Measurements from ENCODE around the gene APOC3. TPM values are rescaled to one million over a fixed set of nuclear protein-coding genes. Genes with fewer than 3 reads are reported as not detected.

The APOC3 gene
- total and polyA plus RNA-seq, 12 donors = 0.12 to 0.64 TPM; not detected in 10

- Histone ChIP-seq H3K9me3 (no peaks in the 10 kb centered on the region), H3K36me3 (peaks cover 0 to 84% (median 23%) of the 10 kb centered on the region in 9 donors), H3K27me3 (no peaks in the 10 kb centered on the region), H3K27ac (peak overlapping the region in 3 of 10 donors; percentile 3 to 62 (median 58)), H3K4me3 (no peak overlapping the region), H3K4me1 (peaks cover 0 to 80% (median 30%) of the 10 kb centered on the region in 9 donors)
- ATAC-seq = no peak
- TF ChIP-seq CTCF (IDR thresholded peaks at IDR 0.05) = no peak
- no peak for DNase-seq
- 95 to 96% methylated on average over 11 of the region's 11 CpGs for WGBS, 2 donors
- intact Hi-C loops (cut with DNase I) = loop anchor here in 5 of 10 donors (5.0 to 10.0 kb wide), 4 partner anchors 36 to 359 kb away; partner anchors contain the start of genes APOA1 (in 1 of the 5), PCSK7 (in 1 of the 5) and RNF214 (in 1 of the 5)
These were observed 43.7 kb downstream of the APOC3 start for GRCh38 chr11:116873381-116873780.

GRCh38 chr11:116874251-116874650, 44.5 kb downstream of the APOC3 start:
- intact Hi-C loops (cut with DNase I) = loop anchor here in 5 of 10 donors (5.0 to 10.0 kb wide), 4 partner anchors 37 to 358 kb away; partner anchors contain the start of genes APOA1 (in 1 of the 5), PCSK7 (in 1 of the 5) and RNF214 (in 1 of the 5)
- H3K27ac ChIP-seq = peak overlapping the region in 6 of 10 donors; percentile 6 to 62 (median 32)
- no peak for TF ChIP-seq CTCF (IDR thresholded peaks at IDR 0.05)
- peaks cover 0 to 75% (median 20%) of the 10 kb centered on the region in 9 donors for H3K36me3 ChIP-seq
- H3K9me3 ChIP-seq = no peaks in the 10 kb centered on the region
- no peak overlapping the region for H3K4me3 ChIP-seq
- ATAC-seq (peak in 5 of 8 donors; percentile 35 to 75 (median 60)), DNase-seq (no peak)
- H3K27me3 ChIP-seq = no peaks in the 10 kb centered on the region
- 37 to 45% methylated on average over 2 of the region's 2 CpGs for WGBS, 2 donors
- H3K4me1 ChIP-seq = peaks cover 0 to 73% (median 30%) of the 10 kb centered on the region in 9 donors

GRCh38 chr11:116875194-116875593, 45.5 kb downstream of the APOC3 start:
- Histone ChIP-seq H3K27ac (peak overlapping the region in 4 of 10 donors; percentile 6 to 62 (median 44)), H3K4me1 (peaks cover 0 to 67% (median 28%) of the 10 kb centered on the region in 9 donors), H3K4me3 (no peak overlapping the region), H3K9me3 (no peaks in the 10 kb centered on the region), H3K36me3 (peaks cover 0 to 66% (median 12%) of the 10 kb centered on the region in 9 donors), H3K27me3 (no peaks in the 10 kb centered on the region)
- DNase-seq (no peak), ATAC-seq (no peak)
- intact Hi-C loops (cut with DNase I) = loop anchor here in 6 of 10 donors (5.0 to 10.0 kb wide), 5 partner anchors 38 to 352 kb away; partner anchors contain the start of gene APOA1 (in 1 of the 6)
- WGBS, 2 donors = 96 to 97% methylated on average over 7 of the region's 7 CpGs
- no peak for TF ChIP-seq CTCF (IDR thresholded peaks at IDR 0.05)

- Histone ChIP-seq H3K27me3 (no peaks in the 10 kb centered on the region), H3K4me3 (no peak overlapping the region), H3K27ac (no peak overlapping the region), H3K4me1 (peaks cover 0 to 54% (median 14%) of the 10 kb centered on the region in 9 donors), H3K36me3 (peaks cover 0 to 57% (median 10%) of the 10 kb centered on the region in 9 donors), H3K9me3 (no peaks in the 10 kb centered on the region)
- TF ChIP-seq CTCF (IDR thresholded peaks at IDR 0.05) = no peak
- no peak for ATAC-seq
- intact Hi-C loops (cut with DNase I) = loop anchor here in 6 of 10 donors (5.0 to 10.0 kb wide), 5 partner anchors 39 to 351 kb away; partner anchors contain the start of gene APOA1 (in 1 of the 6)
- 87 to 93% methylated on average over 8 of the region's 8 CpGs for WGBS, 2 donors
- no peak for DNase-seq
These were observed 46.9 kb downstream of the APOC3 start for GRCh38 chr11:116876656-116877055.

All from heart right ventricle (tissue), 16 donors.